H1 (cell line): Measurements from ENCODE around the gene FAM72B. TPM values are rescaled to one million over a fixed set of nuclear protein-coding genes. Genes with fewer than 3 reads are reported as not detected.
"Not testable (repeated sequence)": the region's sequence is repeated elsewhere in the genome, so short reads cannot be mapped to it uniquely, and the experiment has no call there.

Experiments
- CTCF ChIA-PET: fragments of 300-600 bp; sonication (Branson Sonifier 250); formaldehyde crosslinking; loops from one replicate; lab custom pipeline; 2021; ENCODE audit not compliant: partially characterized antibody; lab: Charles Lee
- POLR2A ChIA-PET: fragments of 300-600 bp; sonication (Branson Sonifier 250); formaldehyde crosslinking; loops from one replicate; lab custom pipeline; 2021; ENCODE audit warnings: inconsistent platforms; ENCODE audit not compliant: partially characterized antibody; lab: Charles Lee
- DNase-seq, 2 experiments: peaks; one replicate each; pipeline versions ENCODE4 v3.0.0 to v3.0.0-alpha.2; 2010 to 2022; ENCODE audit warnings: low spot score in 2 of 2, low read depth in 1 of 2, mixed read lengths in 1 of 2
- FAIRE-seq: peaks from 2 replicates; lab custom pipeline; 2011; peaks lifted over from hg19 to GRCh38; lab: Jason Lieb, UNC
- H2AFZ ChIP-seq: 2 replicates; pipeline ENCODE4 v1.8.1; 2012; ENCODE audit warnings: low read length, inconsistent platforms
- H2AK5ac ChIP-seq: 2 replicates; pipeline ENCODE4 v1.6.1; 2013; ENCODE audit warnings: low read depth, low read length
- H2BK120ac ChIP-seq: replicated peaks from 2 replicates; pipeline ENCODE3; 2013; ENCODE audit warnings: low read depth, low read length, inconsistent platforms
- H2BK12ac ChIP-seq: 2 replicates; pipeline ENCODE4 v1.6.1; 2013; ENCODE audit warnings: low read depth, low read length
- H2BK15ac ChIP-seq: 2 replicates; pipeline ENCODE4 v1.6.1; 2013; ENCODE audit warnings: low read length
- H2BK20ac ChIP-seq: 2 replicates; pipeline ENCODE4 v1.6.1; 2013; ENCODE audit warnings: low read length
- H2BK5ac ChIP-seq: 2 replicates; pipeline ENCODE4 v1.6.1; 2013; ENCODE audit warnings: low read depth, low read length
- H3K14ac ChIP-seq: 2 replicates; pipeline ENCODE4 v1.6.1; 2013; ENCODE audit warnings: inconsistent platforms; ENCODE audit not compliant: insufficient read length
- H3K18ac ChIP-seq: 2 replicates; pipeline ENCODE4 v1.6.1; 2013; ENCODE audit warnings: low read length; ENCODE audit errors: extremely low read depth
- H3K23ac ChIP-seq: 2 replicates; pipeline ENCODE4 v1.6.1; 2013; ENCODE audit warnings: inconsistent platforms; ENCODE audit not compliant: insufficient read length
- H3K23me2 ChIP-seq: 2 replicates; pipeline ENCODE4 v1.6.1; 2013; ENCODE audit warnings: low read depth, low read length
- H3K27ac ChIP-seq: 2 replicates; pipeline ENCODE4 v1.6.1; 2011; ENCODE audit warnings: low read depth, low read length, inconsistent platforms
- H3K27me3 ChIP-seq, 4 experiments: replicated peaks in 1 of 4; 1 replicate in 1 of 4; 2 replicates in 3 of 4; pipeline versions ENCODE4 v1.6.1 to v1.8.1; 2011 to 2013; ENCODE audit warnings: low read length in 3 of 4, mild to moderate bottlenecking in 3 of 4, inconsistent platforms in 2 of 4, mixed read lengths in 2 of 4, moderate library complexity in 1 of 4; ENCODE audit not compliant: control insufficient read depth in 3 of 4, insufficient read depth in 3 of 4; ENCODE audit errors: extremely low read depth in 1 of 4
- H3K36me3 ChIP-seq, 4 experiments: 2 replicates each; pipeline versions ENCODE4 v1.6.1 to v1.8.1; 2011 to 2013; ENCODE audit warnings: mild to moderate bottlenecking in 4 of 4, low read length in 3 of 4, moderate library complexity in 2 of 4, control low read depth in 1 of 4, inconsistent platforms in 1 of 4; ENCODE audit not compliant: insufficient read depth in 4 of 4, control insufficient read depth in 2 of 4
- H3K4ac ChIP-seq: replicated peaks from 2 replicates; pipeline ENCODE3; 2013; ENCODE audit warnings: low read length, low read depth, mixed read lengths, inconsistent platforms; ENCODE audit not compliant: insufficient read length
- H3K4me1 ChIP-seq, 4 experiments: replicated peaks in 1 of 4; 1 replicate in 1 of 4; 2 replicates in 3 of 4; pipeline versions ENCODE4 v1.6.1 to v1.8.1; 2011 to 2013; ENCODE audit warnings: low read length in 3 of 4, inconsistent platforms in 2 of 4, mixed read lengths in 1 of 4; ENCODE audit not compliant: insufficient read depth in 4 of 4, control insufficient read depth in 3 of 4
- H3K4me2 ChIP-seq, 2 experiments: 2 replicates each; pipeline versions ENCODE4 v1.6.1 to v1.8.1; 2011 to 2013; ENCODE audit warnings: low read depth in 2 of 2, low read length in 2 of 2, control low read depth in 1 of 2, inconsistent platforms in 1 of 2, mild to moderate bottlenecking in 1 of 2; ENCODE audit not compliant: insufficient read depth in 1 of 2
- H3K4me3 ChIP-seq, 4 experiments: fragments of 200-600, 300-600 bp in 1 of 4; sonication (generic), shearing (Covaris generic), sonication (Bioruptor Twin) in 1 of 4; 2 replicates each; pipeline versions ENCODE4 v1.5.1 to v1.8.1; 2011 to 2016; ENCODE audit warnings: low read length in 4 of 4, low read depth in 3 of 4, control low read depth in 2 of 4, inconsistent platforms in 2 of 4, mild to moderate bottlenecking in 2 of 4, mixed read lengths in 1 of 4, moderate library complexity in 1 of 4; ENCODE audit not compliant: insufficient read depth in 2 of 4; ENCODE audit errors: extremely low read depth in 1 of 4
- H3K56ac ChIP-seq: replicated peaks from 2 replicates; pipeline ENCODE3; 2013; ENCODE audit warnings: low read depth, mild to moderate bottlenecking, mixed read lengths, low read length, inconsistent platforms; ENCODE audit not compliant: insufficient read length
- H3K79me1 ChIP-seq: 2 replicates; pipeline ENCODE4 v1.6.1; 2013; ENCODE audit warnings: low read depth, low read length, control low read depth
- H3K79me2 ChIP-seq, 2 experiments: 2 replicates each; pipeline versions ENCODE4 v1.6.1 to v1.8.1; 2012 to 2013; ENCODE audit warnings: low read length in 2 of 2, mild to moderate bottlenecking in 2 of 2, inconsistent platforms in 1 of 2; ENCODE audit not compliant: insufficient read depth in 2 of 2, control insufficient read depth in 1 of 2
- H3K9ac ChIP-seq, 4 experiments: replicated peaks in 1 of 4; 1 replicate in 1 of 4; 2 replicates in 3 of 4; pipeline versions ENCODE4 v1.6.1 to v1.8.1; 2011 to 2013; ENCODE audit warnings: low read depth in 3 of 4, low read length in 3 of 4, control low read depth in 2 of 4, mild to moderate bottlenecking in 2 of 4, moderate library complexity in 2 of 4, inconsistent platforms in 1 of 4; ENCODE audit errors: extremely low read depth in 1 of 4
- H3K9me3 ChIP-seq, 2 experiments: 2 replicates each; pipeline versions ENCODE4 v1.6.1 to v1.8.1; 2012 to 2013; ENCODE audit warnings: mild to moderate bottlenecking in 2 of 2, moderate library complexity in 2 of 2, control low read depth in 1 of 2, inconsistent platforms in 1 of 2, low read depth in 1 of 2, low read length in 1 of 2, mixed read lengths in 1 of 2; ENCODE audit not compliant: insufficient read depth in 2 of 2
- H4K20me1 ChIP-seq, 2 experiments: replicated peaks in 1 of 2; 2 replicates each; pipeline versions ENCODE3 to v1.8.1; 2011 to 2013; ENCODE audit warnings: inconsistent platforms in 2 of 2, low read length in 2 of 2, mild to moderate bottlenecking in 1 of 2; ENCODE audit not compliant: insufficient read depth in 2 of 2, control insufficient read depth in 1 of 2
- H4K5ac ChIP-seq: 2 replicates; pipeline ENCODE4 v1.6.1; 2013; ENCODE audit warnings: low read length, low read depth, mixed read lengths, inconsistent platforms; ENCODE audit not compliant: insufficient read length
- H4K8ac ChIP-seq: 2 replicates; pipeline ENCODE4 v1.8.0; 2013; ENCODE audit warnings: mild to moderate bottlenecking, moderate library complexity, low read length, inconsistent platforms; ENCODE audit not compliant: insufficient read depth; ENCODE audit errors: extremely low read depth
- H4K91ac ChIP-seq: replicated peaks from 2 replicates; pipeline ENCODE3; 2013; ENCODE audit warnings: low read length, mixed read lengths, inconsistent platforms; ENCODE audit not compliant: insufficient read length
- WGBS, 2 experiments: shearing (Covaris generic) in 1 of 2; methylation state at CpG; one replicate each; pipeline versions ENCODE4 v1.1.6 to v1.1.7; 2013 to 2015; ENCODE audit warnings: low lambda C conversion rate in 2 of 2, mixed read lengths in 2 of 2, inconsistent platforms in 1 of 2, low coverage in 1 of 2, missing lambda C conversion rate in 1 of 2; ENCODE audit not compliant: insufficient replicate concordance in 2 of 2, insufficient coverage in 1 of 2, insufficient read length in 1 of 2; ENCODE audit errors: extremely low coverage in 1 of 2, missing lambda C conversion rate in 1 of 2; 5-methylcytosine and 5-hydroxymethylcytosine counted together
- polyA plus RNA-seq, 7 experiments: library from polyadenylated mRNA; depleted of rRNA in 3 of 7; stranded (reverse) in 5 of 7; unstranded in 2 of 7; fragments of >200 nt in 5 of 7; fragments of 200-250 nt in 2 of 7; gene quantifications; 1 replicate in 5 of 7; 2 replicates in 1 of 7; 4 replicates in 1 of 7; pipeline versions ENCODE4 v1.2.1 to v1.2.3, GENCODE V29; 2011 to 2013; ENCODE audit warnings: missing spikeins in 2 of 7, mixed read lengths in 2 of 7
- total RNA-seq: library from RNA; stranded (reverse); fragmentation: NEBNext Ultra II Directional; extraction: Animal tissue kit (Norgen Biotek cat#: 25700); gene quantifications from 2 replicates; pipeline ENCODE4 v1.2.1, GENCODE V29; 2021

Gene FAM72B
- total and polyA plus RNA-seq, 2 of the 8 experiments (the other 6 are each of a cell fraction or from before 2014, with no cell fraction given), result 7.7 to 20.7 TPM

- H3K9ac ChIP-seq, H2BK15ac ChIP-seq, H4K8ac ChIP-seq, H3K27ac ChIP-seq, H2BK20ac ChIP-seq, H2BK12ac ChIP-seq, H2BK5ac ChIP-seq, H3K4me1 ChIP-seq, H2AFZ ChIP-seq, H3K27me3 ChIP-seq, H3K56ac ChIP-seq, H2BK120ac ChIP-seq, H4K20me1 ChIP-seq, H4K91ac ChIP-seq, H3K18ac ChIP-seq, H3K79me1 ChIP-seq, H3K4me2 ChIP-seq, H3K4me3 ChIP-seq, H3K23ac ChIP-seq, DNase-seq, POLR2A ChIA-PET, H3K4ac ChIP-seq, CTCF ChIA-PET, H3K9me3 ChIP-seq, H3K23me2 ChIP-seq, H3K79me2 ChIP-seq, H4K5ac ChIP-seq, FAIRE-seq, H2AK5ac ChIP-seq, H3K14ac ChIP-seq, H3K36me3 ChIP-seq: not testable (repeated sequence)
- 88% methylated on average over 1 of the region's 8 CpGs; no CpG with 5 or more reads in 1 of the 2 experiments for WGBS, 2 experiments
Observed at GRCh38 chr1:121205786-121206711, 21.9 kb upstream of the FAM72B start.
